Fibroblast of the conjunctiva (primary cell): Measurements from ENCODE around the gene NUDT22.
A peak's percentile ranks its signal among the peaks of the same experiment; 100 is the strongest.
"Not testable (repeated sequence)": the region's sequence is repeated elsewhere in the genome, so short reads cannot be mapped to it uniquely, and the experiment has no call there.

Source experiments
- DNase-seq: peaks from one replicate; pipeline ENCODE4 v3.0.0-alpha.2; 2010; ENCODE audit warnings: low read depth

NUDT22 gene

DNA sequence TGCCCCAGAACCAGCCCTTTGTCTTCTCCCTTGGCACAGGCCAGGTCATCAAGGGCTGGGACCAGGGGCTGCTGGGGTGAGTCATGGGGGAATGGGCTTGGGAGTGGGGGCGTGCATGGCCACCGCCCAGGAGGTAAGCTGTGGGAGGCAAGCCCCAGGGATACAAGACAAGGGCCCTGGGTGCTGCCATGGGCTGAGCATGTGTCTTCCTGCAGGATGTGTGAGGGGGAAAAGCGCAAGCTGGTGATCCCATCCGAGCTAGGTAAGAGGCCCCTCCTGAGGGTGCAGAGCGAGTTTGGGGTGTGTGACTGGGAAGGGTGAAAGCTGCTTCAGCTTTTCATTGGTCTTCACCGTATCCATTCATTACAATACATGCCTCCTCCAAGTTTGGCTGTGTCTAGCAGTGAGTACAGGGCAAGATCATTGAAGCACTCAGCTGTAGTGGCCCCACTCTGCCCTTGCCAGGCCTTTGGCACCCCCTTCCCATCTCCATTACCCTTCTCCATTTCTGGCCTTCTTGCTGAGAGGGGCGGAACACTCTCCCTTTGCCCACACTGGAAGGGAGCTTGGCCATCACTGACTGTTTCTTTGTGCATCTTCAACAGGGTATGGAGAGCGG, 17.3 kb downstream of the NUDT22 start:
- no peak for DNase-seq

GRCh38 chr11:64244107-64244506, 18.0 kb downstream of the NUDT22 start:
- DNase-seq, result no peak

GRCh38 chr11:64244966-64245365, 18.9 kb downstream of the NUDT22 start:
- no peak for DNase-seq

DNA sequence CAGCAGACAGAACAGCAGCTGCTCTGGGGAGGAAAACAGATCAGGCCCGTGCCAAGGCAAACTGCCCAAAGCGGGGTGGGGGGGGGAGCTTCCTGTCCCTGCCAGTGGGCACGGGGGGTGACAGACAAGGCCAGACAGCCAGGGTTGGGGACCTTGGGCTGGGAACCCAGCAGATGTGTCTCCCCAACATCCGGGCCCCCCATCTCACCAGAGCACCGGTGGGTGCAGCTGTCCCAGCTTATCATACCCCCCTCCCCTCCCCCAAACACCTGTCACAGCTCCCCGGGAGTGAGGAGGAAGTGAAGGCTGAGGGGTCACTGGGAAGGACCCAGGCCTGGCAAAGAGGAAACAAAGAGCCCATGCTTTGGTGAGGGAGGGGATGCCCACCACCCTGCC, 19.3 kb downstream of the NUDT22 start:
- no peak for DNase-seq

DNA sequence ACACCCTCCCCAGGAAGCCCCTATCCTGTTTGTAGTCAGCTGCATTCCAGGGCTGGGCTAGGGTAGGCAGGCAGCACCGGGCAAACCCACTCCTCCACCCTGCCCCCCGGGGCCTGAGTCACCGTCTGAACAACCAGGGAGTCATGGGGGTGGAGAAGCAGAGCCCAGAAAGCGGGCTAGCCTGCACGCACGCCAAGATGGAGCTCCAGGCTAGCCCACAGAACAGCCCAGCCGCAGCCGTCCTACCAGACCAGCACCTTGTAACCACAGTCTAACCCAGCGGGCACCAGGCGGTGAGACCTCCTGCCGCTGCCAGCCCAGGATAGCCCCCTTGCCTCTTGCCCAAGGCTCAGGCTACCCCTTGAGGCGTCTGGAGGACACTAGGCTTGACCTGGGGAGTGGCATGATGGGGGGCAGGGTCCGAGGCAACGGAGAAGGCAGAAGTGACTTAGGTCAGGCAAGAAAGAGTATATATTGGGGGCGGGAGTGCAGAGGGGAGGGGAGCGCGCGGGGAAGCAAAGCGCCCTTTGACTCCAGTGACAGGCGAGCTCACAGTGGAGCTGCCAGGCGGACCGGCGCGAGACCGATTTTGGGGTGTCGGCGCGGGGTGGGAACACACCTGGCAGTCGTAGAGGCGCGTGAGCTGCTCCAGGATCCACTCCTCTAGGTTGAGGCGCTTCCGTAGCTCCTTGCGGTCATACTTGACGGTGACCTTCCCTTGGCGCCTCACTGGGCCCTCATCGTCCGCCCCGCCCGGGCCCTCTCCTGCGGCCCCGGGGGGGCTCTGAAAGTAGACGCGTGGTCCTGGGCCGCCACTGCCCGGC, 19.9 kb downstream of the NUDT22 start:
- peak; percentile 84 for DNase-seq

- DNase-seq, result not testable (repeated sequence)
Observed at GRCh38 chr11:64246621-64246870, 20.5 kb downstream of the NUDT22 start.

GRCh38 chr11:64246871-64247728, 21.0 kb downstream of the NUDT22 start, which contains the start of gene PPP1R14B:
TSS of gene PPP1R14B (minus strand) at chr11:64246943. CDS start at chr11:64246673, 270 bp downstream.
- DNase-seq, result peak; percentile 76

GRCh38 chr11:64247729-64248531, 21.9 kb downstream of the NUDT22 start:
- no peak for DNase-seq

GRCh38 chr11:64248578-64248977, 22.5 kb downstream of the NUDT22 start:
- DNase-seq, result no peak

DNA sequence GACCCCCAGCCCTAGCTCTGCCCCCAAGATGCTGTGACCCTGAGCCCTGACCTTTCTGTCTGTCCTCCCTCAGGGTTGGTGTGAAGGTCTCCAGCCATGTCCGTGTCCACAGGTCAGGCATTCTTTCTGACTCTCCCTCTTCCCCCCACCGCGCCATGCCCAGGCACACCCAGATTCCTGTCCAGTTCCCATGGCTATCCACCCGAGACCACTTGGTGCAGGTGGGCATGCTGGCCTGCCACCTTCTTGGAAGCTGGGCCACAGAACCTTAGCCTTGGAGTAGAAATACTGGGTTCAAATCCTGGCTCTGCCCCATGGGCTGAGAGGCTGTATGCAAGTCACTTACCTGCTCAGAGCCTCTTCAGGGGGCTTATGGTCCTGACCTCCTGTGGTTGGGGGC, 23.0 kb downstream of the NUDT22 start:
- no peak for DNase-seq

GRCh38 chr11:64249563-64250414, 23.7 kb downstream of the NUDT22 start:
- DNase-seq, result no peak

DNA sequence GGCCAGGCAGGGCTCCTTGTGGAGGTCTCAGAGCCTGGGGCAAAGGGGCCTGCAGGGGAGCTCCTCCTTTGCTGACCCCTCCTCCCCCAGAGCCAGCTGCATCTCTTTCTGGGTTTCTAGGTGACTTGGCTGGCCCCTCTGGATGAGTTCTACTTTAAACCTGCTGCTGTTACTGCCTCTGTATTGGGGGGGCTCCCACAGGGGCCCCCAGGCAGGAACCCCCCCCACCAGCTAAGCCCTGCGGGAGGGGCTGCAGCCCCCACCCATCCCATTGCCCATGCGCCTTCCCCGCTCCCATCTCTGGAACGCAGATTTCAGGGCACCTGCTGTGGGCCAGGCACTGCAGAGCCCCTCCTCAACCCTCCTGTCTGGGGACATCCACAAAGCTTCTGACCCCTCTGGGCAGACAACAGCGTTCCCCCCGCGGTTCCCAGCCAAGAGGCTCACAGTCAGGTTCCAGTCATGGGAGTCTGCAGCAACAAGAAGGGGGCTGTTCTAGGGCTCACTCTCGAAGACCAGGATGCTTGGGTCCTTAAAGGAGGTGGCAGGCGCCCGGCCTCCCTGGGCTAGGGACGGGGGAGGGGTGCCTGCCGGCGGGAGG, 24.4 kb downstream of the NUDT22 start:
- DNase-seq, result no peak

GRCh38 chr11:64251016-64251752, 25.1 kb downstream of the NUDT22 start, which contains the start of gene PLCB3:
TSS of gene PLCB3 (plus strand) at chr11:64251530. CDS start at chr11:64251650, 120 bp downstream.
- no peak for DNase-seq

DNA sequence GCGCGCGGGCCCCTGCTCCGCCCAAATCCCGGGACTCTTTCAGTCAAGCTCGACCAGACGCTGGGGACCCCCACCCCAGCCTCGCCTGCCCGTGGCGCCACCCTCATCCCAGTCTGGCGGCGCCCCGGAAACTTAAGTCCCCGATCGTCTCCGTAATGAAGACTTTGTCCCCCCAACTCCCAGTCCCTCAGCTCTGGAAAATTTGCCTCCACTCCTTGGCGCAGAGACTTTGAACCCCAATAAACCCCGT, 25.6 kb downstream of the NUDT22 start:
- no peak for DNase-seq

- no peak for DNase-seq
Observed at GRCh38 chr11:64252003-64252872, 26.2 kb downstream of the NUDT22 start.

DNA sequence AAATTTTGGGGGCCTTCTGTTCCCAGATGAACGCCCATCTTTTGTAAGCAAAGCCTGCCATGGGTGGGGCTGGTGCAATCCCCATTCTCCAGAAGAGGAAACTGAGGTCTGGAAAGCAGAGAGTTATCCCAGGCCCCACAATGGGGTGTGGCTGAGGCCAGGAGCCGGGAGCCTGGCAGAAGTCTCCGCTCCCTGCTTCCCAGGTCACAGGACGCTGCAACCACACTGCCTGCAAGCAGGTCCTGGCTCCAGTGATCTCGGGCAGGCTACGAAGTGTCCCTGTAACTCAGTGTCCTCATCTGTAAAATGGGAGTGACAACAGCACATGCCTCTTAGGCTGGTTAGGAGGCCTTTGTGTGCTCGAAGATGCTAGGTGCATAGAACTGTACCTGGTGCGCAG, 27.0 kb downstream of the NUDT22 start:
- no peak for DNase-seq

- no peak for DNase-seq
Observed at GRCh38 chr11:64253481-64253880, 27.4 kb downstream of the NUDT22 start.

GRCh38 chr11:64254326-64254725, 28.3 kb downstream of the NUDT22 start:
- no peak for DNase-seq
